ENCODE measurements around the gene PBX4.

PBX4 gene

GRCh38 chr19:19552798-19553197, 65.7 kb downstream of the PBX4 start:
- DNase-seq: peak; percentile 36

DNA sequence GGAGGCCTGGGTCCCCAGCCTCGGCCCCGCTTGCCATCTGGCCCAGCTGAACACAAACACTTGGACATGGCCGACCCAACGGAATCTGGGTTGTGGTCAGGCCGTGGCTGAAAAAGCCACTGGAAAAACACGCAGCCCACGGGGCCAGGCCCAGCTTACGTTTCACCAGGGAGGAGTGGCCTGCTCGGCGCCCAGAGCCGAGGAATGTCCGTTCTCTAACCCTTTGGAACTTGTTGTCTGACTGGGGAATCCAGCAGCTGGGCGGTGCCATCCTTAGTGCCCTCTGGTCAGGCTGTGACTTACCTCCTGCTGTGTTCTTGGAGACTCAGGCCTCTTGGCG, 66.7 kb downstream of the PBX4 start:
- DNase-seq: no peak

GRCh38 chr19:19550972-19551852, 67.3 kb downstream of the PBX4 start:
- DNase-seq: no peak

- no peak for DNase-seq
Measured at GRCh38 chr19:19550485-19550929, 68.0 kb downstream of the PBX4 start.

DNA sequence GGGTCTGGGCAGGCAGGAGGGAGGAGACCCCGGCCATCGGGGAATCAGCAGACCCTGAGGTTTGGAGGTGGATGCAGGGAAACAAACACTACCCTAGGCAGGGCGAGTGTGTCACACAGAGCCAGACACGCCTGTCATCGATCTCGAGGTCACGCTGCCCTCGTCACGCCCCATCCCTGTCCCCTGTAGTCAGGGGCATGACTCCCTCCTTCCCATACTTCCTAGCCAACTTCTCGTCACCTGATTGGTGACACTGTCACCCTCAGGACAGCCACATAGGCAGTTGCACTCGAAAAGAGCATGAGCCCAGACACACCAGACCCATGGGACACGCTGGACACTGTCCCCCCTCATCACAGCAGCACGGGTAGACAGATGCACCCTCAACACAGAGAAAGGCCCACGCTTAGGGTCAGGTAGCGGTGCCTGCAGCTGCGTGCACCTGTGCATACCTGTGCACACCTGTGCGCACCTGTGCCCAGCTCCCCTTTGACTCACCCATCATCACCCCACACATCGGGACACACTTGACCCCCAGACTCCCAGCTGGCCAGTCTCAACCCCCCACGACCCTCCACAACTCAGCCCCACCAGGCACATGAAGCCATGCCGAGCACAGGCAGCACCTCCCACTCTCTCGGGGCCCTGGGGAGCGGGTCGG, 68.6 kb downstream of the PBX4 start:
- DNase-seq: no peak

- no peak for DNase-seq
Measured at GRCh38 chr19:19548915-19549759, 69.3 kb downstream of the PBX4 start.

GRCh38 chr19:19547674-19548336, 70.7 kb downstream of the PBX4 start:
- DNase-seq: no peak

DNA sequence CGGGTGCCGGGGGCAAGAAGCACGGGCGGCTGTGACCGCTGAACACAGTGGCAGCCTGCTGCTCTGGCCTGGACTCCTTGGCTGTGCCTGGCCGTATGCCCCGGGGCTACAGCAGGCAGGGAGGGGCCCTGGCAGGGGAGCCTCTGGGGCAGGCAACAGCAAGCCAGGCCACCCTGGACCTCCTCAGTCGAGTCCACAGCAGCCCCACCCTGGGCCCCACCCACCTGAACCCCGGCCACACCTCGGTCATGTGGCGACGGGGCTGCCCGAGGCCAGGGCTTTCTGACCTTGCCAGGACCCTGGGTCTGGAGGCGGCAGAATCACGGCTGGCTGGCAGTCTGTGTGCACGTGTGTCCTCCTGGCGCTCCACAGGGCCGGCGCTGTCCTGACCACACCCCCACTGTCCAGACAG, 71.7 kb downstream of the PBX4 start:
- DNase-seq: no peak

DNA sequence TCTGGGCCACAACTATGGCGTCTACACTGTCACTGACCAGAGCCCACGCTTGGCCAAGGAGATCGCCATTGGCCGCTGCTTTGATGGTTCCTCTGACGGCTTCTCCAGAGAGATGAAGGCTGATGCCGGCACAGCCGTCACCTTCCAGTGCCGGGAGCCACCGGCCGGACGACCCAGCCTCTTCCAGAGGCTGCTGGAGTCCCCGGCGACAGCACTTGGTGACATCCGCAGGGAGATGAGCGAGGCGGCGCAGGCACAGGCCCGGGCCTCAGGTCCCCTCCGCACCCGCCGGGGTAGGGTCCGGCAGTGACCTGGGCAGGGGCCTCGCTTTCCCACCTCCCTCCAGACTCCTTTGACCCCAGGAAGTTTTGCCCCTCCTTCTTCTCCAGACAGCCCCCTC, 72.8 kb downstream of the PBX4 start:
- no peak for DNase-seq

GRCh38 chr19:19544954-19545591, 73.4 kb downstream of the PBX4 start:
- DNase-seq: no peak

DNA sequence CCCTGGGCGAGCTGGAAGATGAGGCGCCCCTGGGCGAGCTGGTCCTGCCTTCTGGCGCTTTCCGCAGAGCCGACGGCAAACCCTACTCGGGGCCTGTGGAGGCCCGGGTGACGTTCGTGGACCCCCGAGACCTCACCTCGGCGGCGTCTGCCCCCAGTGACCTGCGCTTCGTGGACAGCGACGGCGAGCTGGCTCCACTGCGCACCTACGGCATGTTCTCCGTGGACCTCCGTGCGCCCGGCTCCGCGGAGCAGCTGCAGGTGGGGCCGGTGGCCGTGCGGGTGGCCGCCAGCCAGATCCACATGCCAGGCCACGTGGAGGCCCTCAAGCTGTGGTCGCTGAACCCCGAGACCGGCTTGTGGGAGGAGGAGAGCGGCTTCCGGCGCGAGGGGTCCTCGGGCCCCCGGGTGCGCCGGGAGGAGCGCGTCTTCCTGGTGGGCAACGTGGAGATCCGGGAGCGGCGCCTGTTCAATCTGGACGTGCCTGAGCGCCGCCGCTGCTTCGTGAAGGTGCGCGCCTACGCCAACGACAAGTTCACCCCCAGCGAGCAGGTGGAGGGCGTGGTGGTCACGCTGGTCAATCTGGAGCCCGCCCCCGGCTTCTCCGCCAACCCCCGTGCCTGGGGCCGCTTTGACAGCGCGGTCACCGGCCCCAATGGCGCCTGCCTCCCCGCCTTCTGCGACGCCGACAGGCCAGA, 74.1 kb downstream of the PBX4 start:
- no peak for DNase-seq

DNA sequence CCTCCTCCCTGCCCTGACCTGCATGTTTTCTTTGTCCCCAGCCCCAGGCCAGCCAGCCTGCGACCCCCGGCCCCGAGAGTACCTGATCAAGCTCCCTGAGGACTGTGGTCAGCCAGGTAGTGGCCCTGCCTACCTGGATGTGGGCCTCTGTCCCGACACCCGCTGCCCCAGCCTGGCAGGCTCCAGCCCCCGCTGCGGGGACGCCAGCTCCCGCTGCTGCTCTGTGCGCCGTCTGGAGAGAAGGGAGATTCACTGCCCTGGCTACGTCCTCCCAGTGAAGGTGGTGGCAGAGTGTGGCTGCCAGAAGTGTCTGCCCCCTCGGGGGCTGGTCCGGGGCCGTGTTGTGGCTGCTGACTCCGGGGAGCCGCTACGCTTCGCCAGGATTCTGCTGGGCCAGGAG, 74.8 kb downstream of the PBX4 start:
- DNase-seq: no peak

DNA sequence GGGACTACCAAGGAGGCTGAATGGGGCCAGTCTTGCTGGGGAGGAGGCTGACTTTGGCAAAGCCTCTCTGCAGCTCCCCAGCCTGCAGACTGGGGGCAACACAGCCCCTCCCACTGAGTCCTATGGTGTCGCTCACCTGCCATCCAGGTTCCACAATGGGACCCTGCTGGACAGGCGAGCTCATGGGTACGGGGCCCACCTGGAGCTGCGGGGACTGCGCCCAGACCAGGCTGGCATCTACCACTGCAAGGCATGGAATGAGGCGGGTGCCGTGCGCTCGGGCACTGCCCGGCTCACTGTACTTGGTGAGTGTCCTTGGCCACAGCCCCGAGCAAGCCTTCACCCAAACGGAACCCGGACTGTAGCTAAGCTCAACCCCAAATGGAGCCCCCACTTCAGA, 75.4 kb downstream of the PBX4 start:
- no peak for DNase-seq

GRCh38 chr19:19542507-19542906, 76.0 kb downstream of the PBX4 start:
- DNase-seq: no peak

GRCh38 chr19:19541616-19542015, 76.9 kb downstream of the PBX4 start:
- no peak for DNase-seq

DNA sequence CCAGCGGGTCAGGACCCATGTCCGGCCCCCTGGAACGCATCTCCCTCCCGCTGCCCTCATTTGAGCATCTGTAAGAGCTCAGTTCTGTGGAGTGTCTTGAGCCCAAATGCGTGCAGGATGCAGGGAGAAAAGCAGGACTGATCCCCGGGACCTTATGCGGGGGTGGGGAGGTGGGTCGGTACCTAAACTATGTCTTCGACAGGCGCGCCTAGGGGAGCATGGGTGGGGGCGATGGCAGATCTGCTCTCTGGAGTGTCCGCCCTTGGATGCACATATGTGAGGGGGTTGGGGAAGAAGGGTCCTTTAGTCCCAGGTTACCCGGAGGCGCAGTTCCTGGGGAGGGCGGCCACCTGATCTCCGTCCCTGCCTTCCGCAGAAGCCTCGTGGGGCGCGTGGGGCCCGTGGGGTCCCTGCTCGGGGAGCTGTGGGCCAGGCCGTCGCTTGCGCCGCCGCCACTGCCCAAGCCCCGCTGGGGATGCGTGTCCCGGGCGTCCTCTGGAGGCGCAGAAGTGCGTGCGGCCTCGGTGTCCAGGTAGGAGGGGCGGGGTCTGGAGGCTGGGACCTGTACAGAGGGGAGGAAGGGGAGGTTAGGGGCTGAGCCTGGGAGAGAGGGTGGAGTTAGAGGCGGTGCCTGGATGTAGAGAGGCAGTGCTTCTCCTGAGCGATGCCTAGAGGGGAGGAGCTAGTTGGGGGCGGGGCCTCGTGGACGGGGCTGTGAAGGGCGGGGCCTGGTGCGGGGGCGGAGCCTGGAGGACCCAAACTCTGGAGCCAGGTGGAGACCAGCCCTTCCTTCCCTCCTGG, 77.6 kb downstream of the PBX4 start:
- peak; percentile 84 for DNase-seq

GRCh38 chr19:19540064-19540714, 78.3 kb downstream of the PBX4 start:
- peak; percentile 83 for DNase-seq

DNA sequence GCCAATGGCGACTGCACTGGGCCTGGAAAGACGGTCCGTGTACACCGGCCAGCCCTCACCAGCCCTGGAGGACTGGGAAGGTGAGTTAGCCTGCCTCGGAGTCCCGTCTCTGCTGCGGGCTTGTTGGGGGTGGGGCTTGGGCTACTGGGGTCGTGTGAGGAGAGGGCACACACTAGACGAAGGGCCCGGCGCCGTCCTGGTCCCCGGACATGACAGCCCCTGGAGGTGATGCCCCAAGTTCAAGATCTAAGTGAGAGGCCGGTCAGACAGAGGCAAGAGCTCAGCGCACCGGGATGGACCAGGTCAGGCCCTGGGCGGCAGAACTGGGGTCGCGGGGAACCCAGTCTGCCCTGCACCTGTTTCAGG, 78.8 kb downstream of the PBX4 start:
- no peak for DNase-seq

DNA sequence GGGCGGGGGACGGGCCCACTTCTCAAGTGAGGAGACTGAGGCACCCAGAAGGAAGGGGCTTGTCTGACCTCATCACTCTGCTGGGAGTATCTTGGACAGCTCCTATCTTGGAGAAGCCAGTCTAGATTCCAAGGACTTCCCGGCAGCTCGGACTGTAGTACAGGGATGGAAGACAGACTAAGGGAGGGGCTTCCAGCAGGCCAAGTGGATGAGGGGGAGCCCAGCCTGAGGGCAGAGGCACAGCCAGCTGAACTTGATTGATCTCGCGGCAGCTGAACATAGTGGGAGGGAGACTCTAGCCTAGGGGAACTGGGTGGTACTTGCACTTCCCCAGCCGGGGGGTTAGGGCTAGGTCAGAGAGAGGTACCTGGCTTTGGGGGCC, 79.7 kb downstream of the PBX4 start:
- no peak for DNase-seq

DNA sequence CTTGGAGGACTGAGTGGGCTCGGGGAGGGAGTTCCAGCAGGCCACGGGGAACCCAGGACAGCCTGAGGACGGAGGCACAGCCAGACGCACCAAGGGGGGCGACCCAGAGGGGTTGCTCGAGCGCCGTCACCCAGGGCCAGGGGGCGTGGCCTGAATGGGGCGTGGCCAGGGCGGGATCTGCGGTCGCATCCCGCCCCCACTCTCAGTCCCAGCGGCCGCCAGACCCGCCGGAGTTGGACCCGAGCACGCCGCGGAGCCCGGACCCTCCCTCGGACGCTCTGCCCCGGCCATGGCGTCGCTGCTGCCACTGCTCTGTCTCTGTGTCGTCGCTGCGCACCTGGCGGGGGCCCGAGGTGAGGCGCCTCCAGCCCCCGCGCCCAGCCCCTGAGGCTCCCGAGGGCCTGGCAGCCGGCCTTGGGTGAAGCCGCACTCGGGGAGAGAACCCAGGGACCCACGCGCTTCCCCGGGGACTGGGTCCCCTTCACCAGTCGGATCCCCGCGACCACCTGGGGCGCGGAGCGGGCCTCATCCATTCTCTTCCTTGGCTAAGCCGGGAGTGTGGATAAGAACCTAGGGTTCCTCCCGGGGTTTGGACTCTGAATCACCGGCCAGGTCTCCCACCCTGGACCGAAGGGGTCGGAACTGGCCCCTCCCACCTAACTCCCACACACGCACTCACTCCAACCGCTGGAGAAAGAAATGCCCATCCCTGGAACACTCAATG, 80.3 kb downstream of the PBX4 start, which contains the start of gene CILP2:
TSS of gene CILP2 (plus strand) at position 205 of the 724 bp plus-strand sequence. CDS start at position 290, 85 bp downstream.
- DNase-seq: peak; percentile 57

Measured in CD4-positive, alpha-beta T cell treated with Interleukin-6 for 4 hours (primary cell).